Kidney tubule cell (primary cell): ENCODE data around the gene ABTB2.

Experiments
- DNase-seq: peaks from one replicate; pipeline ENCODE4 v3.0.0-alpha.2; 2018; ENCODE audit warnings: low spot score

ABTB2 gene

DNA sequence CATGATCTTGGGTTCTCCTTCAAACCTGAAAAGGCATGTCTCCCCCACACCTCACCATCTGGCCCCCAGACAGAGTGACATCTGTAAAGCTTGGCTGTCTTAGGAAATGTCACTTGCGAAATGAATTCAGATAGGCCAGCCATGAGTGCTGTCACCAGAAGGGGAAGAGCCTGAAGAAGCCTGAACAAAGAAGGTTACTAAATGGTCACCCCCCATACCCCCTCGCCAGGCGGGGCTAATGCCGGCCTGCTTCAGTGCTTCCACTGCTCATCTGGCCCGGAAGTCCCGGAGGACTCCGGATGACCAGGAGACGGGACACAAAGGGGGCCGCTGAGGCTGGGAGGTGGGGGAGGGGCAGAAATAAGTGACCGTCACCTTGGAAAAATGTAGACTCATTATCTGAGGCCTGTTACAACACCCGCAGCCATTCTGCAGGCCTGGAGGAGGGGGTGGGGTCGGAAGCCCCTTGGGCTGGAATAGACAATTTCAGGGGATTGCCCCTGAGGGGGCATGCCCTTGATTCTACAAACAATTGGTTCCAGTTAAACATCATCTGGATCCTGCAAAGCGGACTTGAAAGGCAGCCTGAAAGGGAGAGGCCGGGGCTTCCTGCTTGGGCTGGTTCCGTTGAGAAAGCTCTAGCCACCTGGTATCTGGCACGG, 209.2 kb downstream of the ABTB2 start:
- no peak for DNase-seq

DNA sequence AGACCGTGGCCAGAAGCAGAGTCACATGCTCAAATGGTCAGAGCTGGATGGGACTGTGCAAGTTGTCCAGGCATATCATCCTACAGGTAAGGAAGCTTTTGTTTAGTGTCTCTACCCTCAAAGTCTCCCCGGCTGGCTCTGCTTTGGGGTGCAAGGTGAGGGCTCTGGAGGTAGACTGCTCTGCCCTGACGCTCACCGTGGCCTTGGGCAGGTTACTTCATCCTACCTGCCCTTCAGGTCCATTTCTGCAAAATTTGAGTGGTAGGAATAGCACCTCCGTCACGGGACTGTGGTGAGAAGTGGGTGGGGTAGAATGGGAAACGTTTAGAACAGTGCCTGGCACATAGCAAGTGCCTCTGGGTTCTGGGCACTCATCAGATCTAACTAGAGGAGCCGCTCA, 210.2 kb downstream of the ABTB2 start:
- DNase-seq, result no peak

DNA sequence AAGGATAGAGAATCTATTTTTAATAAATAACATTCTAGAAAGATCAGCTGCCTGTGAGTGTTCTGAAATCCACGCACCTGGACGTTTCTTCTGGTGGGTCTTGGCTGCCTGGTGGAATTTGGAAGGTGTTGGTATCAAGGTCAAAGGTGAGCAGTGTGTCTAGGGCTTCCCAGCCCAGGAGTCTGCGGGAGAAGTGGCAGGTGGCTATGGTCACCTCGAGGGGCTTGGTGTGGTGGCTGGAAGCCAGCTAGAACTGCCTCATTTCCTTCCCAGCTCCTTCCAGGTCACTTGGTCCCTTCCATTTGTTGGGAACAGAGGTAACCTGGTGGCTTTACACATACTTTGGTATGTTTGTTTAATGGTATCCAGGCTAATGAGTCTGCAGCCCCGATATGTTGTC, 210.9 kb downstream of the ABTB2 start:
- DNase-seq, result no peak

DNA sequence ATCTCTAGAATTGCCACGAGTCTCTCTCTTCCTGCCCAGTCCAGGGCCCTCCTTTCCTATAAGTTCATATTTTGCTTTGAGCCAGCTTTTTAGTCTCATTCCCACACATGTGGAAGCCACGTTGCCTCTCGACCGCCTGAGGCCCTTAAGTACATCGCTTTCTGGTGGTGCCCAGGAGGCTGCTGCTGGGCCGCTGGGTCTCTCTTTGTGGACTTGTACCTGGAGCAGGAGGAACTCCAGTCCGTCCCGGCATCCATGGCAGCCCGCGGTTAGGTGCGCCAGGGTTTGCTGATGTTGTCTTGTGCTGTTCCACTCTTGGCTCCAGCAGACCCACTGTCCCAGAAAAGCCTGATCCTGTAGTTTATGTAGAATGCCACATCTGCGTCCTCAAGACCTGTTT, 211.4 kb downstream of the ABTB2 start:
- no peak for DNase-seq

DNA sequence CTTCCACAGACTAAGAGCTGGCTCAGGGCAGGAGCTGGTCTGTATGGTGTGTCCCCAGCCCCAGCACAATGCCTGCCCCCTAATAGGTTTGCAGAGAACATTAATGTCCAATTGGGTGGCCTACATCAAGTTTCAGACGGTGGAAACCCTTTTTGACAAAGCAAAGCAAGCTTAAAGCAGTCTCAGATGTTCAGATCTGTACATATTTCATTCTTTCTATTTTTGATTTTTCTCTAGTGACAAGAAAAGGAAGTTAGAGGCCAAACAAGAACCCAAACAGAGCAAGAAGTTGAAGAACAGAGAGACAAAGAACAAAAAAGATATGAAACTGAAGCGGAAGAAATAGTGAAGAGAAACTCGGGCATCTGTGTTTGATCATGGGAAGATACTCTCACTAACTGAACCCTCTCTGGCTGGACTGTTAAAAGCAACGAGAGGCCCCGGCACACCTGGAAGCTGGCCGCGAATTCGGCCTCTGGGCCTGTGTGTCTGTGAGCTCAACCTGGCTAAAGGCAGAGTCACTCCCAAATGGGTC, 211.9 kb downstream of the ABTB2 start:
- DNase-seq, result no peak

DNA sequence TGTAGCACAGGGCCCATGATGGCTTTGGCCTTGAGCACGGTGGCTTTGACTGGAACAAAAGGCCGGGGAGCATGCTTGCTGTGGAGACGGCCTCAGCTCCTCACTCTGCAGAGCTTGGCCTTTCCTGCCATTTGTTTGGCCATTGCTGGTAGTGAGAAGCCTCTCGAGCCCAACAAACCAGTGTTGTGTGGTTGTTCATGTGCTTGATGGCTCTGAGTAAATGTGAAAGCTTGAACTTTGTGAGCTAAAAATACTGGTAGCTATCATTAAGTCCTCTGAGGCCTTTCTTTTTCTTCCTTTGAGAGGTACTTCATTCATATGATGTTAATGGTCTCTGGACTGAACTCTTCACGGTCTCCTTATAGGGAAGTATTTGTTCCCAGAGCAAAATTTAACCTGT, 212.7 kb downstream of the ABTB2 start:
- no peak for DNase-seq

DNA sequence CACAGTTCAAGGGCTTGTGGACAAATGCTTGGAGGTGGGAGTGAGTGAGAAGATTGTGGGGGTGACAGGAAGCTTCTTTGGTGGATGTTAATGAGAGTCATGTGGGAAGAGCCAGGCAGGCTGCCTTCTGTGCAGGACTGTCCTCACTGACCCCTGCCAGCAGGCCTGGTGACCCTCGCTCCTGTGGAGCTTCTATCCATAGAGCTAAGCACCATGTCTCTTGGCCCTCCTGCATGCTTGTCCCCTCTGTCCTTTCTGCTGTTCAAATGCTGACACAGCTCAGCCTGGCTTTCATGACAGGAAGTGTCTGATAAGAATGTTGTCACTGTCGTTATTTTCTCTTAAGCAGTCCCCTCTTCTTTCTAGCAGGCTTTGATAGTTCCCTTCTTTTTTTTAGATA, 214.8 kb downstream of the ABTB2 start:
- DNase-seq, result no peak

DNA sequence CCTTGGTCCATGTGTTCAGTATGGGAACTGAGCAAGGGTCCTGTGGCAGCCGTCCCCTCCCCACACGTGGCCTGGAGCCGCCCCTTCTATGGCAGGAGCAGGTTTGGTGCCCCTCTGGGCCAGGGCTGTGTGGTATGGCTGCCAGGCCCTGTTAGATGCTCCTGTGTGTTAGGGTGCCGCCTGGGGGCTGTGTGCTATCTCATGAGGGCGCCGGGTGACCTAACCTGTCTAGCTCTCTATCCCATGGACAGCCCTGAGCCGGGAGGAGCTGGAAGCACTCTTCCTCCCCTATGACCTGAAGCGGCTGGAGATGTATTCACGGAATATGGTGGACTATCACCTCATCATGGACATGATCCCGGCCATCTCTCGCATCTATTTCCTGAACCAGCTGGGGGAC, 217.7 kb downstream of the ABTB2 start:
- no peak for DNase-seq

DNA sequence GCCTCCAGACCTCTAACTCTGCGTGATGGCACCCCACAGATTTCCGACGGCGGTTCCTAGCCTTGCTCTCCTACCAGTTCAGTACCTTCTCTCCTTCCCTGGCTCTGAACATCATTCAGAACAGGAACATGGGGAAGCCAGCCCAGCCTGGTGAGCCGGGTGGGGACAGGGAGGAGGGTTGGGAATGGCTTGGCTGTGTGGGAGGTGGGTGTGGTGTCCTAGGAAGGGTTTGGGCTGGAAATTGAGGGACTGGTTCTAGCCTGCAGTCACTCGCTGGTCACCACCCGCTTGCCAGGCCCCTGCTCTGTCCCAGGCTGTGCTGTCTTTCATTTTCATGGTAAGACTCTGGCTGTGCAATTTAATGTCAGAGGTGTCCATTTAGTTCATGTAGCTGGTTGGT, 218.5 kb downstream of the ABTB2 start:
- DNase-seq, result no peak

DNA sequence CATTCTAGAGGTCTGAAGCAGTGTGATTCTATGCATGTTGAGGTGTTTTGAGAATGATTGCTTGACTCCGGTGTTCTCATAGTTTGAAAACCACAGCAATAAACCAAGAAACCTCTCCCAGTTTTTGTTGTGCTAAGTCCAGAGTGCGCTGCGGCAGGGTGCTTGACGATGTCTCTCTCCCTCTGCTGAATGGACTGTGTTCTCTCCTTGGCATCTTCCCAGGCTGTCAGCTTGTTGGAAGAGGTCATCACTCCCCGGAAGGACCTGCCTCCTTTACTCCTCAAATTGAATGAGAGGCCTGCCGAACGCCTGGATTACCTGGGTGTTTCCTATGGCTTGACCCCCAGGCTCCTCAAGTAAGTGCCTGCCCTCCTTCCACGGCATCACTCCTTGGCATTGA, 221.4 kb downstream of the ABTB2 start:
- no peak for DNase-seq

DNA sequence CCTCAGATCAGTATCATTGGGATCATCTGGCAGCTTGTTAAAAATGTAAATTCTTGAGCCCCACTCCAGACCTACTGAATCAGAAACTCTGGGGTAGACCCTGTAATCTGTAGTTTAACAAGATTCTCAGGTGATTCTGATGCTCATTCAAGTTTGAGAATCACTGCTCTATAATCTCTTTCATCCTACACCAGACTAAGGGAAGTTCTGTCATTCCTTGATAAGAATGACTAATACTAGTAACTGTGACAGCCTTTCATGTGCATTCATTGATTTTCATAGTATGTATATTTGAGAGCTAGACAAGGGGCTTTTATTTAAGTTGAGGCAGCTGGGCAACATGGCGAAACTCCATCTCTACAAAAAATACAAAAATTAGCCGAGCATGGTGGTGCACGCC, 222.4 kb downstream of the ABTB2 start:
- no peak for DNase-seq

DNA sequence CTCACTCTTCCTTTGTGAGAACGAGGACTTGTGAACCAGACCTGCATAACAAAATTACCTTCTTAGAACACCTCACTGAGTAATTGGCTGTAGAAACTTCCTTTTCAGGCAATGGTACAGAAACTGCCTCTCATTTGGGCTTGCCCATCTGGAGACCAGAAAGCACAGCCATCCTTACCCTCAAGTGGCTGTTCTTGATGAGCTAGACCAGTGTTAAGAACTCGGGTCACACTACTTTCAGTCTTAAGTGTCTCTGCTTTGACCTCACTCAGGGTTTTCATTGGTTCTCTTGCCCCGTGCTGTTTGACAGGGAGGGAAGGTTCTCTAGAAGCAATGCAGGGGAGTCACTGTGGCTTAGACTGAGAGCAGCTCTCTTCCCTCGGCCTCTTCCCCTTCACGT, 223.0 kb downstream of the ABTB2 start:
- DNase-seq, result no peak

DNA sequence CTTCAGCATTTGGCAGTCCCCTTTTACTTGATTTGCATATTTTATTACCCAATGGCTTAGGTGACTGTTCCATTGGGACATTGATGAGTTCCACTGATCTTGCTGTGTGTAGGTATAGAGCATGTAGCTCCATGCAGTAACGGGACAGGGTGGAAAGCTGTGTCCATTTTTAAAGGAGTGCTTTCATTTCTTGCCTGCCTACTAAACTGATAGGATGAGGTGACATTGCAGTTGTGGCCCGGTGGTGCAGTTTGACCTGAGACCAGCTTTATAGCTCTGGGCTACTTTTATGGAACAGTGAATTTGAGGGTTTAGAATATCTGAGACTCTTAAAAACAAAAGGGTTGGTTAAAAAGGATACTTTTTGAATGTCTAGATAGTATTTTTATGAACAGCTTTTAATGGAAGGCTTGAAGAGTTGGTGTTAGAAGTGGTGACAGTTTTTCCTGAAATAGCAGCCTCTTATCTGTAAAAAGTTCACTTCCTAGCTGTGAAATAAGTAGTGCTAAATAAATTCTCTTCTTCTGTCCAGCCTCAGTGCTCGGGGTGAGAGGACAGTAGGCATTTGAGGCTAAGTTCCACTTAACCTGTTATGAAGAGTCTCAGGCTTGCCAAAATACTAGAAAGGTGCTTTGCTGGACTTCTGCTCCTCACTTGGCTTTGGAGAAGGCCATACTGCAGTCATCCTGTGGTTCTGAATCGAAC, 225.4 kb downstream of the ABTB2 start:
- no peak for DNase-seq

DNA sequence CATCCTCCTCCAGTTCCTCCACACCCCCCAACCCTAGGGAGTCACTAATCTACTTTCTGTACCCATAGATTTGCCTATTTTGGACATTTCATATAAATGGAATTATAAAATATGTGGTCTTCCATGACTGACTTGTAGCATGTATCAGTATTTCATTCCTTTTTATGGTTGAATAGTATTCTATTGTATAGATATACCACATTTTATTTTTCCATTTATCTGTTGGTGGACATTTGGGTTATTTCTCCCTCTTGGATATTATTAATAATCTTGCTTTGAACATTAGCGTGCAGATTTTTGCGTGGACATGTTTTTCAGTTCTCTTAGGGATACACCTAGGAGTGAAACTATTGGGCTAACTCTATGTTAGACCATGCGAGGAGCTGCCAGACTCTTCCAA, 229.0 kb downstream of the ABTB2 start:
- no peak for DNase-seq

DNA sequence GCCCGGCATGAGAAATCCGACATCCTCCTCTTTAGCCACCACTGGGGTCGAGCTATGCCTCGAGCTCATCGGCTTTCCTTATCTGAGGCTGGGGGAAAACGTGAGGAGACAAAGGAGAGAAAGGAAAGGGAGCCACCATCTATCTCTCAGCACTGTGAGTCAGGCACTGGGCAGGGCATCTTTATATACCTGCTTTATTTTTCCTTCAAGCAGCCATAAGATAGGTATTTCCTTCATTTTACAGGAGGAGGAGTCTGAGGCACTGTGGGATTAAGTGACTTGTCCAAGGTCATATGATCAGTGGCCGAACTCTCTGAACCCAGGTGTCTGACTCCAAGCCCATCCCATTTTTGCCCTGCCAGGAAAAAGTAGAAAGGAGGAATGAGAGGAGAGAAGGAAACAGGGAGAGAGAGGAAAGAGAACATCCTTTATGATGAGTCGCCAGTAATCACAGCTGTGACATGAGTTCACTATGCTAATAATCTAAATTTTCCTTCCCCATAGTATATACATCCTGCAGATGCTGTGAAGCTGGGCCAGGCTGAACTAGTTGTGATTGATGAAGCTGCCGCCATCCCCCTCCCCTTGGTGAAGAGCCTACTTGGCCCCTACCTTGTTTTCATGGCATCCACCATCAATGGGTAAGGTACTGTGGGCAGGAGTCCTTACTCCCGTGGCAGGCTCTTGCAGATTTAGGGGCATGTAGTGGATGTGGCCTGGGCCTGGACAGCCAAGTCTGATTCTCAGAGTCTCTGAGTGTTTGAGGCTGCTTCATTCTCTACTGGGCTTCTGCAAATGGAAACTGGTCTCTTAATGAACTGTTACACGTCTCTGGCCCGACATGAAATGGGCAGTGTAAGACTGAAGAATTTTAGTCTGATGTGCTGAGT, 230.6 kb downstream of the ABTB2 start:
- peak; percentile 9 for DNase-seq

DNA sequence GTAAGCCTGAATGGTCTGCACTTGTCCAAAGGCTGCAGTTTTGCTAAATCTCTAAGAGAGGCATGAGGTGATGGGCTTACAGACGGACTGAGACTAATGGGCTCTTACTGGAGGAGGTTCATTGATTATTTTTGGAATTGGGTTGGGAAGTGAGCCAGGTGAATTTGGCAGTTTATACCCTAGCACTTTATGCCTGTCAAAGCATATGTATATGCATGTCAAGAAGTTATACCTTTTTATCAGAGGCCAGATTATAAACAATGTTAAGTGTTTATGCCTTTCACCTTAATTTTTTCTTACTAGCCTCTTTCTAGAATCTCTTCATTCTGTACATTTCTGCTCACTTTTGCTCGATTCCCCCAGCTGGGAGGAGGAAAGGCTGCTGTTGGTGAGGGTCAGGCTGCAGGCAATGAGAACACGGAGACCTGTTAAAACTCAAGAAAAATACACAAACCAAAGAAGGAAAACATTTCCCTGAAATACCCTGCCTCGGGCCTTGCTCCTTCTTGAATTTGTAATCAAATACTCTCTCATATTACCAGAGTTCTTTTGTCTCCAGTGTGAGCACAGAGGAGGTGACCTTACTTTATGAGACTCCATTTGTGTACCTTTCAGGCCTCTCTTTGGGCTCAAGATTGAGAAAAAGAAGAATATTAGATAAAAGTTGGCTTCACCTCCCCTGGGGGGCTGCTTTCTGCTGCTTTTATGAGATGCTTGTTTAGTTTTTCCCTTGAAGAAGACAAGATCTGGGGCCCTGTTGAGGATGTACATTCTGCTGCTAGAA, 232.7 kb downstream of the ABTB2 start:
- DNase-seq, result no peak

DNA sequence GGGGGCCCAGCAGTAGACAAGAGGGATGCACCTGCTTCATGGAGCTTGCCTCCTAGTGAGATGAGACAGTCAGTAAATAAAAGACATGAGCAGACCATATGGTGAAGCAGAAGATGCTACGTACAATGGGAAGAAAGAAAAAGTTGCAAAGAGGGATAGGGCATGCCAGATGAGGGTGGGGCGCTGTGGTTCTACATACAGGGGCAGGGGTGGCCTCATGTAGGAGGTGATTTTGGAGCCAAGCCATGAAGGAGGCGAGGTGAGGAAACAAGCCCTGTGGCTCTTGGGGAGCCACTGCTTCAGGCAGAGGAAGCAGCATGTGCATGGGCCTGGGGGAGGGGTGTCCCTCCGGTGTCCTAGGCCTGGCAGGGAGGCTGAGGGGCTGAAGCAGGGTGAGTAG, 237.2 kb downstream of the ABTB2 start:
- DNase-seq, result no peak

DNA sequence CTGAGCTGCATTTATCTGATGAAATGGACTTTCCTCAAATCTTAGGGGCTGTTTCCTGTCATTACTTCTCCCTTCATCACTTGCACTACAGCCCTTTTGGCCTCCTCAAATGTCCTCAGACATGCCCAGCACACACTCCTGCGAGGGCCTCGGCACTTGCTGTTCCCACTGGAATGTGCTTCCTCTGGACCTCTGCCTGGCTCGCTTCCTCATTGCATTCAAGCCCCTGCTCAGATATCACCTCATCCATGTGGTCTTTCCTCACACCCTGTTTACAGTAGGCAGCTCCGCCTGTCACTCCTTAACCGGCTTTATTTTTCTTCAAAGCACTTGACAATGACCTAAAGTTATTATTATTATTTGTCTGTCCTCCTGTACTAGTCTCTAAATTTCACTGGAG, 243.3 kb downstream of the ABTB2 start:
- DNase-seq, result no peak

DNA sequence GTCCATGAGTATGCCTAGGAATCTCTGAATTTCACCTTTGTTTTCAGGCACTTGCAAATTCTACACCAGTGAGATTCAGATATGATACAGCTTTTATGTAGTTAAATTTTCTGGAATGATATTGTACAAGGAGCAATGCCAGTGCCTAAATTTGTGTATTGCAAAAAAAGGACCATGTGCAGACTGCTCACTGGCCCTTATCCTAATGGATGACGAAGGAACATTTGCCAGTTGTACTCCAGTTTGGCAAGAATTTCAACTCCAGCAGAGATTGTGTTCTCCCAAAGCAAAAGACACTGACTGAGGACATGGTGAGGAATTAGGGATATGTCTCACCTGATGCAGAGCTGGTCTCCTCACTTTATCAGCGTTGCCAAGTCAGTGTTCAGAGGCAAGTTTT, 243.8 kb downstream of the ABTB2 start:
- no peak for DNase-seq

DNA sequence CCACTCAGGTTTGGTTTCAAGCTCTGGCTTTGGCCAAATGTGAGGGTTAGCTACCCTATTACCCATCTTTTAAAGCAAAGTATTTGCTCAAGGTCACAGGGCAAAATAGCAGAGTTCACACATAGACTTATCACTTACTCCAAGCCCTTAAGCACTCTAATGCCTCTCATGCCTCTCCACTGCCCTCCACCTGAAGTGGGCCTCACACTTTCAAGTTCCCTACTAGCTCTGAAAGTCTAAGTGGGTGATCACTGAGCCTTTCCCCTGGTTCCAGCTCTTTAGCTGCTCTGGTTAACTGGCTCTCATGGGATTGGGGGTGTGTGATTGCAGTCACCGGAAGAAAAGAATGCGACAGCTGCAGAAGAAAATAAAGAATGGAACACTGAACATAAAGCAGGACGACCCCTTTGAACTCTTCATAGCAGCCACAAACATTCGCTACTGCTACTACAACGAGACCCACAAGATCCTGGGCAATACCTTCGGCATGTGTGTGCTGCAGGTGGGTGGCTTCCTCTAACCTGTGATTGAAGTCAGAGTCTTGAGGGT, 246.0 kb downstream of the ABTB2 start:
- DNase-seq, result no peak

DNA sequence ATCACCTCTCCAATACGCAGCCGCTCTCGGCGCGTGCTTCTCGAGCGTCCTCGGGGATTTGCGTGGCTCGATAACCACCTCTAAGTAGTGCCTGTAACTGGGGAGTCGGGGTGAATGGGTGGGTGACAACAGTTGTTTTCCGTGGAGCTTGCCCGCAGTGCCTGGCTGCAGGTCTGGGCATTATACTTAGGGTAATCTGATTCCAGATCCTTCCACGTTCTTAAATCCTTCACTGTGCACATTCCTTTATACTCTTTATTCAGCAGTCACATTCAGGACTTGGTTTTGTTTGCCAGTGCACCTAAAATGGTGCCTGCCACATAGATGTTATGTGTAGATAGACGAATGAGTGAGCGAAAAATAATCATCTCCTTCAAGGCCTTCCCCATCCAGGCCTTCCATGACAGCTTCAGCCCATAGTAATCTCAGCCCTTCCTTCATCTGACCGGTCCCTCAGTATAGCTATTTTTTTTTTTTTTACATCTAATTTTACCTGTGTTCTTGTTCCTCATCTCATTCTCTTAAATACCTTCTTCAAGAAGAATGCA, 251.8 kb downstream of the ABTB2 start:
- no peak for DNase-seq
